GM18502 (cell line): Measurements from ENCODE around the gene TNFSF9.
"Not testable (repeated sequence)": the region's sequence is repeated elsewhere in the genome, so short reads cannot be mapped to it uniquely, and the experiment has no call there.

ENCODE experiments used
- ATAC-seq: cut with Tn5 transposase; IDR thresholded peaks from one replicate; pipeline ENCODE4 v1.9.1; 2021; ENCODE audit warnings: mild to moderate bottlenecking; ENCODE audit not compliant: unreplicated experiment, poor library complexity

Gene TNFSF9

GRCh38 chr19:6503407-6504201 lies 27.2 kb upstream of the TNFSF9 start:
- ATAC-seq = no peak

- ATAC-seq = not testable (repeated sequence)
Measured at GRCh38 chr19:6508028-6508771, 22.6 kb upstream of the TNFSF9 start.

- no peak for ATAC-seq
Measured at GRCh38 chr19:6509118-6509971, 21.5 kb upstream of the TNFSF9 start.

GRCh38 chr19:6510618-6511017 lies 20.2 kb upstream of the TNFSF9 start:
- ATAC-seq = no peak

GRCh38 chr19:6514089-6514488 lies 16.7 kb upstream of the TNFSF9 start:
- ATAC-seq = no peak

GRCh38 chr19:6514926-6515544 lies 15.8 kb upstream of the TNFSF9 start:
- ATAC-seq = no peak

- ATAC-seq = peak; percentile 48
Measured at GRCh38 chr19:6516018-6516658, 14.7 kb upstream of the TNFSF9 start.

GRCh38 chr19:6516659-6517291 lies 14.1 kb upstream of the TNFSF9 start:
- ATAC-seq = peak; percentile 54

GRCh38 chr19:6518145-6518911 lies 12.5 kb upstream of the TNFSF9 start:
- ATAC-seq = no peak

- ATAC-seq = no peak
Measured at GRCh38 chr19:6519289-6519688, 11.5 kb upstream of the TNFSF9 start.

- ATAC-seq = peak; percentile 53
Measured at GRCh38 chr19:6521718-6522646, 8.8 kb upstream of the TNFSF9 start.

GRCh38 chr19:6522712-6523111 lies 8.1 kb upstream of the TNFSF9 start:
- no peak for ATAC-seq

- no peak for ATAC-seq
Measured at GRCh38 chr19:6524311-6524710, 6.5 kb upstream of the TNFSF9 start.

- ATAC-seq = peak; percentile 48
Measured at GRCh38 chr19:6527893-6528543, 2.8 kb upstream of the TNFSF9 start.

GRCh38 chr19:6528544-6529121 lies 2.2 kb upstream of the TNFSF9 start:
- ATAC-seq = peak; percentile 9

- no peak for ATAC-seq
Measured at GRCh38 chr19:6529351-6529750, 1.5 kb upstream of the TNFSF9 start.

GRCh38 chr19:6529937-6530385 lies 865 bp upstream of the TNFSF9 start:
- no peak for ATAC-seq
